HepG2 (cell line): Measurements from ENCODE around the gene JADE3. TPM values are rescaled to one million over a fixed set of nuclear protein-coding genes. Genes with fewer than 3 reads are reported as not detected.

ENCODE experiments used
- ARID4A ChIP-seq: sonication (generic); formaldehyde crosslinking; IDR thresholded peaks from 2 replicates; pipeline ENCODE4 v1.5.0; 2020; ENCODE audit warnings: mild to moderate bottlenecking, missing genetic modification reagents, borderline replicate concordance
- ELF3 ChIP-seq: IDR thresholded peaks from 2 replicates; pipeline ENCODE4 v1.6.1; 2016; ENCODE audit warnings: missing genetic modification reagents, missing compliant biosample characterization
- FOXJ3 ChIP-seq: sonication (generic); formaldehyde crosslinking; IDR thresholded peaks from 2 replicates; pipeline ENCODE4 v1.4.0; 2020; ENCODE audit warnings: missing genetic modification reagents, mild to moderate bottlenecking, borderline replicate concordance
- GMEB2 ChIP-seq: IDR thresholded peaks from 2 replicates; pipeline ENCODE4 v1.6.1; 2016; ENCODE audit warnings: missing biosample characterization, missing genetic modification reagents, low read depth
- MED8 ChIP-seq: sonication (generic); formaldehyde crosslinking; IDR thresholded peaks from 2 replicates; pipeline ENCODE4 v1.8.1; 2023; ENCODE audit warnings: mild to moderate bottlenecking, missing genetic modification reagents; ENCODE audit not compliant: insufficient replicate concordance
- PTBP1 ChIP-seq: fragments of 200-400 bp; formaldehyde crosslinking; IDR thresholded peaks from 2 replicates; pipeline ENCODE4 v1.6.1; 2018; ENCODE audit warnings: low read length, low read depth; ENCODE audit not compliant: poor library complexity, severe bottlenecking
- SNAI1 ChIP-seq: sonication (generic); formaldehyde crosslinking; IDR thresholded peaks from 2 replicates; pipeline ENCODE4 v1.5.0; 2020; ENCODE audit warnings: mild to moderate bottlenecking, missing genetic modification reagents, borderline replicate concordance
- SRY ChIP-seq: sonication (generic); formaldehyde crosslinking; IDR thresholded peaks from 2 replicates; pipeline ENCODE4 v1.8.0; 2022; ENCODE audit warnings: mild to moderate bottlenecking, missing genetic modification reagents
- TGIF2 ChIP-seq: IDR thresholded peaks from 2 replicates; pipeline ENCODE4 v1.6.1; 2016; ENCODE audit warnings: control low read depth, missing compliant biosample characterization
- ZMAT5 ChIP-seq: sonication (generic); formaldehyde crosslinking; IDR thresholded peaks from 2 replicates; pipeline ENCODE4 v1.5.0; 2020; ENCODE audit warnings: mild to moderate bottlenecking, low read depth, missing genetic modification reagents, borderline replicate concordance
- ZNF260 ChIP-seq: sonication (generic); formaldehyde crosslinking; IDR thresholded peaks from 2 replicates; pipeline ENCODE4 v1.4.0; 2020; ENCODE audit warnings: missing genetic modification reagents, low read depth, mild to moderate bottlenecking, borderline replicate concordance
- ZNF263 ChIP-seq: sonication (generic); formaldehyde crosslinking; IDR thresholded peaks from 2 replicates; pipeline ENCODE4 v1.4.0; 2020; ENCODE audit warnings: missing genetic modification reagents
- ZNF326 ChIP-seq: sonication (generic); formaldehyde crosslinking; IDR thresholded peaks from 2 replicates; pipeline ENCODE4 v1.4.0; 2020; ENCODE audit warnings: missing genetic modification reagents, borderline replicate concordance
- ZNF350 ChIP-seq: sonication (generic); formaldehyde crosslinking; IDR thresholded peaks from 2 replicates; pipeline ENCODE4 v1.4.0; 2020; ENCODE audit warnings: mild to moderate bottlenecking, low read depth, missing genetic modification reagents, borderline replicate concordance
- ZNF383 ChIP-seq: sonication (generic); formaldehyde crosslinking; IDR thresholded peaks from 2 replicates; pipeline ENCODE4 v1.4.0; 2020; ENCODE audit warnings: missing genetic modification reagents, mild to moderate bottlenecking, borderline replicate concordance
- polyA plus RNA-seq, 8 experiments: library from polyadenylated mRNA; depleted of rRNA in 3 of 8; stranded (reverse) in 7 of 8; unstranded in 1 of 8; fragments of >200 nt; fragmentation: Illumina TruSeq in 4 of 8; extraction: Trizol in 4 of 8; gene quantifications; 2 replicates each; pipeline versions ENCODE4 v1.2.1 to v1.2.3, GENCODE V29; 2011 to 2016; ENCODE audit warnings: low read depth in 4 of 8, missing spikeins in 1 of 8, mixed read lengths in 1 of 8; ENCODE audit not compliant: insufficient read depth in 1 of 8
- total RNA-seq, 5 experiments: library from RNA; depleted of rRNA; stranded (reverse); fragments of >200 nt; fragmentation: Illumina TruSeq; extraction: Trizol; gene quantifications; 2 replicates each; pipeline ENCODE4 v1.2.3, GENCODE V29; 2016; ENCODE audit warnings: low read depth in 1 of 5
- TF ChIP-seq, protein P1 (sequence below): sonication (generic); formaldehyde crosslinking; IDR thresholded peaks from 2 replicates; pipeline ENCODE4 v1.4.0; 2020; ENCODE audit warnings: missing genetic modification reagents
- TF ChIP-seq, protein P2 (sequence below): sonication (generic); formaldehyde crosslinking; IDR thresholded peaks from 2 replicates; pipeline ENCODE4 v1.5.1; 2020; ENCODE audit warnings: mild to moderate bottlenecking, moderate library complexity, missing genetic modification reagents

The JADE3 gene
- total and polyA plus RNA-seq, 2 of the 13 experiments (the other 11 are each of a cell fraction or from before 2014, with no cell fraction given): 7.7 to 7.8 TPM

GRCh38 chrX:47080215-47080914 lies 168.1 kb downstream of the JADE3 start (continued):
- TF ChIP-seq, protein P1, sequence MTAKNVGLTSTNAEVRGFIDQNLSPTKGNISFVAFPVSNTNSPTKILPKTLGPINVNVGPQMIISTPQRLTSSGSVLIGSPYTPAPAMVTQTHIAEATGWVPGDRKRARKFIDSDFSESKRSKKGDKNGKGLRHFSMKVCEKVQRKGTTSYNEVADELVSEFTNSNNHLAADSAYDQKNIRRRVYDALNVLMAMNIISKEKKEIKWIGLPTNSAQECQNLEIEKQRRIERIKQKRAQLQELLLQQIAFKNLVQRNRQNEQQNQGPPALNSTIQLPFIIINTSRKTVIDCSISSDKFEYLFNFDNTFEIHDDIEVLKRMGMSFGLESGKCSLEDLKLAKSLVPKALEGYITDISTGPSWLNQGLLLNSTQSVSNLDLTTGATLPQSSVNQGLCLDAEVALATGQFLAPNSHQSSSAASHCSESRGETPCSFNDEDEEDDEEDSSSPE (CRISPR knock-in tag): no peak
- 0 out of 2 replicates have a peak, but pooled peaks have one; percentile 19 for TF ChIP-seq TGIF2 (CRISPR knock-in tag)
- TF ChIP-seq SRY (CRISPR knock-in tag): no peak
- no peak for TF ChIP-seq PTBP1
- no peak for TF ChIP-seq ZNF383
- TF ChIP-seq ZNF326 (CRISPR knock-in tag): no peak
- 0 out of 2 replicates have a peak, but pooled peaks have one; percentile 23 for TF ChIP-seq ELF3 (CRISPR knock-in tag)
- no peak for TF ChIP-seq GMEB2 (CRISPR knock-in tag)
- peak; percentile 54 for TF ChIP-seq MED8 (CRISPR knock-in tag)
- TF ChIP-seq, protein P2, sequence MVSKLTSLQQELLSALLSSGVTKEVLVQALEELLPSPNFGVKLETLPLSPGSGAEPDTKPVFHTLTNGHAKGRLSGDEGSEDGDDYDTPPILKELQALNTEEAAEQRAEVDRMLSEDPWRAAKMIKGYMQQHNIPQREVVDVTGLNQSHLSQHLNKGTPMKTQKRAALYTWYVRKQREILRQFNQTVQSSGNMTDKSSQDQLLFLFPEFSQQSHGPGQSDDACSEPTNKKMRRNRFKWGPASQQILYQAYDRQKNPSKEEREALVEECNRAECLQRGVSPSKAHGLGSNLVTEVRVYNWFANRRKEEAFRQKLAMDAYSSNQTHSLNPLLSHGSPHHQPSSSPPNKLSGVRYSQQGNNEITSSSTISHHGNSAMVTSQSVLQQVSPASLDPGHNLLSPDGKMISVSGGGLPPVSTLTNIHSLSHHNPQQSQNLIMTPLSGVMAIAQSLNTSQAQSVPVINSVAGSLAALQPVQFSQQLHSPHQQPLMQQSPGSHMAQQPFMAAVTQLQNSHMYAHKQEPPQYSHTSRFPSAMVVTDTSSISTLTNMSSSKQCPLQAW (CRISPR knock-in tag): peak; percentile 22; the same call in 1 of the 2 replicates
- TF ChIP-seq ARID4A (CRISPR knock-in tag): no peak; the same call in 1 of the 2 replicates
- no peak for TF ChIP-seq ZNF260 (CRISPR knock-in tag)
- no peak for TF ChIP-seq SNAI1 (CRISPR knock-in tag)
- no peak; the same call in 1 of the 2 replicates for TF ChIP-seq ZNF350 (CRISPR knock-in tag)
- no peak for TF ChIP-seq ZMAT5 (CRISPR knock-in tag)
- TF ChIP-seq ZNF263 (CRISPR knock-in tag): no peak
- TF ChIP-seq FOXJ3: peak; percentile 80; the same call in 1 of the 2 replicates
